Measurements from ENCODE around the gene PGK2. TPM values are rescaled to one million over a fixed set of nuclear protein-coding genes. Genes with fewer than 3 reads are reported as not detected.

PGK2 gene
- total RNA-seq (not detected), polyA plus RNA-seq (not detected)
- long read RNA-seq, donor 1: 0 reads
- long read RNA-seq, donor 2, partial matches to known transcripts: 5 of 5 reads
- long read RNA-seq, donor 2, other reads (novel, unspliced or antisense): 0 of 5 reads
- long read RNA-seq, donor 3: 0 reads
- long read RNA-seq, donor 4: 0 reads
- long read RNA-seq, donor 5: 0 reads
- long read RNA-seq, donor 6: 0 reads
- long read RNA-seq, donor 7: 0 reads
- long read RNA-seq, donor 8: 0 reads
- long read RNA-seq, donor 9: 0 reads
- long read RNA-seq, donor 10: 0 reads

GRCh38 chr6:49787176-49787575 lies at the start of gene PGK2:
Gene PGK2 (minus strand): TSS chr6:49787285. CDS start chr6:49787187, 98 bp downstream.
- WGBS, 5 donors: 81 to 90% (median 87%) methylated on average over 8 of the region's 8 CpGs
- Histone ChIP-seq H3K4me1 (no peaks in the 10 kb centered on the region), H3K27ac (no peak within 1 kb of the TSS), H3K27me3 (no peaks in the 10 kb centered on the region), H3K36me3 (no peaks in the 10 kb centered on the region), H3K9me3 (no peaks in the 10 kb centered on the region), H3K4me3 (no peak within 1 kb of the TSS)
- no peak for TF ChIP-seq EP300 (IDR thresholded peaks at IDR 0.05)
- TF ChIP-seq POLR2A (IDR thresholded peaks at IDR 0.05): no peak
- no peak for TF ChIP-seq POLR2AphosphoS5 (IDR thresholded peaks at IDR 0.05)
- no peak for TF ChIP-seq CTCF (IDR thresholded peaks at IDR 0.05)
- DNase-seq: no peak
- intact Hi-C loops (cut with DNase I; ENCODE audit: low total_unique reads): no loop called here

DNA sequence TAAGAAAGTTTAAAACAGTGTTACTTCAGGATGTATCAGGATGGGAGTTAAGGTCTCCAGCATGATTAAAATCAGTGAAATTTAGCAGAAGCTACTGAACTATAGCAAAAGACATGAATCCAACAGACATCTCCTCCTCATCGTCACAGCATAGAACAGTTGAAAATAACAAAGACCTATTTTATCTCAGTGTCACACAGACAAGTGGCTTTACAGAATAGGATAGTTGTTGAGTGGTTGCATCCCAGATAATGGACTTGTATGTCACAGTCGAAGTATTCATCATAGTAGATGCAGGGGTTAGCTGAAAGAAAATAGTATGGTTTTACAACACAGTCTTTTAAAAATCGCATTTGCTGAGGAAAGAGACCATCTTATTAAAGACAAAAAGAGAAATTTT lies 48.1 kb upstream of the PGK2 start:
- intact Hi-C loops (cut with DNase I; ENCODE audit: low total_unique reads): no loop called here
- H3K27me3 ChIP-seq: no peaks in the 10 kb centered on the region
- TF ChIP-seq EP300 (IDR thresholded peaks at IDR 0.05): no peak
- TF ChIP-seq POLR2AphosphoS5 (IDR thresholded peaks at IDR 0.05): no peak
- TF ChIP-seq POLR2A (IDR thresholded peaks at IDR 0.05): no peak
- no peak for TF ChIP-seq CTCF (IDR thresholded peaks at IDR 0.05)
- H3K36me3 ChIP-seq: no peaks in the 10 kb centered on the region
- DNase-seq: no peak
- WGBS, 5 donors: 83 to 90% (median 86%) methylated on average over 3 of the region's 3 CpGs
- H3K27ac ChIP-seq: no peak overlapping the region
- no peak overlapping the region for H3K4me3 ChIP-seq
- no peaks in the 10 kb centered on the region for H3K4me1 ChIP-seq
- H3K9me3 ChIP-seq: no peaks in the 10 kb centered on the region

DNA sequence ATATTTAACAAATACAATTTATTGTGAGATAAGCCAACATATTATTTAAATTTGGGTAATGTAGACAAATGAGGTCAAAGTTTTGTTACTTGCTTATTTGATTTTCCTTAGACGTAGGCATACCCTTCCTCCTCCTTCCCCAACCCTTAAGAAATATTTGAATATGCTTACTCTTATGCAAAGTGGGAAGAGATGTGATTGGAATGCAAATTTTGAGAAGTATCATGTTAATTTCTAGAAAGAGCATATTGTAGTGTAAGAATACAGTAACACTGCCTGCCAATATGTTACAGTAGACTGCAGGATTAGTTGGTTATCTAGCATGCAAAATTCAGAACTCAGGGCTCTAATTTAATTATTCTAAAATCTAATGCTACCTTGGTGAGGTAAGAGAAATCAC lies 46.3 kb upstream of the PGK2 start:
- Histone ChIP-seq H3K4me1 (no peaks in the 10 kb centered on the region), H3K9me3 (no peaks in the 10 kb centered on the region), H3K27ac (no peak overlapping the region), H3K36me3 (no peaks in the 10 kb centered on the region), H3K4me3 (no peak overlapping the region), H3K27me3 (no peaks in the 10 kb centered on the region)
- DNase-seq: no peak
- intact Hi-C loops (cut with DNase I; ENCODE audit: low total_unique reads): no loop called here
- WGBS, 5 donors: 64 to 89% (median 67%) methylated on average over 1 of the region's 1 CpG
- TF ChIP-seq POLR2A (IDR thresholded peaks at IDR 0.05) (no peak), POLR2AphosphoS5 (IDR thresholded peaks at IDR 0.05) (no peak), CTCF (IDR thresholded peaks at IDR 0.05) (no peak), EP300 (IDR thresholded peaks at IDR 0.05) (no peak)

DNA sequence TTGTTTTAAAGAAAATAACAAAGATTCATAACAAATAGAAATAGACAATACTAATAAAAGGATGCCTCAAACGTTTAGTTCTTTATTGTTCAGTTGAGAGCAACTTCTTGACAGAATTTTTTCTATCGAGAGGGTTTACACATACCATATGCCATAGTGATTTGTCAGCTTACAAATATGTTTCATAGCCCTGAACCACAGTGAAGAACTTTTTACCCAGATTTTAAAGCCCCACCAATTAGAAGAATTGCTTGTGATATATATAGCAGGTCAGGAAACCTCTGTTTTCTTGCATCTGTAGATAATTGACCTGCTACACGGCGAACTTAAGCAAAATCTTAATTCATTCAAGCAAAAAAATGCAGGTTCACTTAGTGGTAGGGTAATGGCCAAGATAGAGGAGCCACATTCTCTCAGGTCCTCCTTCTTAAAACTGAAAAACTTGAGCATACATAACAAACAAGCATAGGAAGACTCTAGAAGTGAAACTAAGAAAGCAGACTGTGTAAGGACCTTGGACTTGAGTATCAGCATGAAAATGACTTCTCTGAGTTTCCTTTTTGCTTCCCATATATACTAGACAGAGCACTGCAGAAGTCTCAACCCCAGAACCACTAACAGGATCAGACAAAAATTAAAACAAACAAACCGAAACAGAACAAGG lies 39.8 kb upstream of the PGK2 start:
- peak in 1 of 2 donors; percentile 5 for DNase-seq
- intact Hi-C loops (cut with DNase I; ENCODE audit: low total_unique reads): no loop called here
- Histone ChIP-seq H3K27ac (no peak overlapping the region), H3K9me3 (no peaks in the 10 kb centered on the region), H3K4me3 (no peak overlapping the region), H3K36me3 (no peaks in the 10 kb centered on the region), H3K4me1 (no peaks in the 10 kb centered on the region), H3K27me3 (no peaks in the 10 kb centered on the region)
- 45 to 64% (median 63%) methylated on average over 5 of the region's 5 CpGs for WGBS, 5 donors
- TF ChIP-seq POLR2AphosphoS5 (IDR thresholded peaks at IDR 0.05): no peak
- TF ChIP-seq EP300 (IDR thresholded peaks at IDR 0.05): no peak
- TF ChIP-seq POLR2A (IDR thresholded peaks at IDR 0.05): no peak
- no peak for TF ChIP-seq CTCF (IDR thresholded peaks at IDR 0.05)

Data from stomach (tissue), 19 donors.